Lower leg skin (tissue), 3 donors: ENCODE measurements around the gene ASIC2.

Source experiments
- CTCF ChIP-seq, 3 donors: fragments of 450-650 bp; IDR thresholded peaks; one replicate each; pipeline ENCODE4 v1.5.1; 2016; ENCODE audit warnings: antibody characterized with exemption in 3 of 3, mild to moderate bottlenecking in 3 of 3, moderate library complexity in 2 of 3
- POLR2A ChIP-seq, 2 donors: fragments of 450-650 bp; IDR thresholded peaks; one replicate each; pipeline ENCODE4 v1.6.1; 2016 to 2017; ENCODE audit warnings: antibody characterized with exemption in 2 of 2, mild to moderate bottlenecking in 1 of 2, moderate library complexity in 1 of 2

GRCh38 chr17:33144837-33145236 lies 148.3 kb downstream of the ASIC2 start:
- no peak for TF ChIP-seq CTCF (IDR thresholded peaks at IDR 0.05)
- no peak for TF ChIP-seq POLR2A (IDR thresholded peaks at IDR 0.05)
